Fibroblast of skin of right biceps (primary cell): Measurements from ENCODE around the gene NEGR1.
A peak's percentile ranks its signal among the peaks of the same experiment; 100 is the strongest.

Source experiments
- DNase-seq: peaks from one replicate; pipeline ENCODE4 v3.0.0-alpha.2; 2013

The NEGR1 gene

DNA sequence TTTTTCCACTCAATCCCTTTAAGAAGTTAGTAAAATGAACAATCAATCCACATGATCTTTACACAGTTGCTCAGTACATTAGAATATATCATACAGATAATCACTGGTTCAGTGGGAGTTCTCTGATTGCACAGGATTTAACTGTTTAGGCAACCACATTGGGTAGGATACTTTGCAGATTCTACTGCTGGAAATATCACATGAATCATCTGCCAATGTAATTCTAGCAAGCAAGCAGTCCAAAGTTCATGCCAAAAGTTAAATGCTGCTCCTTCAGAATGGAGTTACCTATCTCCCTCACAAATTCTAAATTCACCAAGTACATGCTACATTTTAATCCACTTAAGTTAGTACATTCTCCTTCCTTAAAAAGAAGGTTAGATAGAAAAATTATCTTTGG, 52.4 kb downstream of the NEGR1 start:
- peak; percentile 20 for DNase-seq

DNA sequence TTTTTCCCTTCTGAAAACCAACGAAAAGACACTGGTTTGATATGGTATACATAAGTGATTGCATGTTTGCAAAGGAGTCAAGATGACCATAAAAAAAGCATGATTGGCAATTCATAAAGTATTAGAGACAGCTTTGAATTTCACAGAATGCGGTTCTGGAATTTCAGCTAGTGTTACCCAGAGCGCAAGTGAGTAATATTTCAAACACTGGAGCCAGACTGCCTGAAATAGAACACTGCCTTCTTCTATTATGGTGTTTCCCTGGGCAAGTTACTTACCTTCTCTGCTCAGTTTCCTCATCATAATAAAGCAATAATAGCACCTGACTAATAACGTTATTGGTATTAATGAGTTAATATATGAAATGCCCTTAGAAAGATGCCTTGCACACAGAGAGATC, 54.7 kb downstream of the NEGR1 start:
- no peak for DNase-seq

DNA sequence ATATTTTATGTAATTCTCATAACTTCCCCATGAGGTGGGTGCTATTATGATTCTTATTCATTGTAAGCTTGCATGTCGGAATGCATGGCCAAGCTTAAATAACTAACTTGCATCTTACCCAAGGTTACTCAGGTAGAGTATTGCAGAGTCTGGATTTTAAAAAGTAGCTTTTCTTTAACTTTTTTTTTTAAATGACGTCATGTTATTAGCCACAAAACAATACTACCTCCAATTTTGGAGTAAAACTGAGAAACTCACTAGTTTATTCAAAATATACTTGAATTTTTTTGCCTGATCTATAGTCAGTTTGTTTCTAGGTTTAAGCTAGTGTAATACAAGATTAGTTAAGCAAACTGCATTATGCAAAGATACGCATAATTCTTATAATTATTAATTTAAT, 57.8 kb downstream of the NEGR1 start:
- DNase-seq, result no peak

DNA sequence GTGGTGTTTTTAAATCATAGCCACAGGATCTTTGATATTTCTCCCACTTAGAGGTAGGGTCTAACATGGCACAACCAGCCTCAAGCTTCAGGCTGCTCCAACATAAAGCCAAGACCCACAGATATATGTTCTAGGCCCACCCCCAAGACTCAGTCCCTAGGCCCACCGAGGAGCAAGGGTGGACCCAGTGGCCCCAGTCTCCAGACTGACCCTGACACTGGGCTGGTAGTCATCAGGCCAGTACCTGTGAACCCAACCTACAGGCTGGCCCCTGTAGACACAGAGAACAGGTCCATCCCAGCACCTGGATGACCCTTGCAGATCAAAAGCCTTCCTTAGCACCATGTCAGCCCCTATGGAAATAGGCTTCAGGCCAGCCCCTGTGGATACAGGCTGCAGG, 60.5 kb downstream of the NEGR1 start:
- DNase-seq, result no peak

DNA sequence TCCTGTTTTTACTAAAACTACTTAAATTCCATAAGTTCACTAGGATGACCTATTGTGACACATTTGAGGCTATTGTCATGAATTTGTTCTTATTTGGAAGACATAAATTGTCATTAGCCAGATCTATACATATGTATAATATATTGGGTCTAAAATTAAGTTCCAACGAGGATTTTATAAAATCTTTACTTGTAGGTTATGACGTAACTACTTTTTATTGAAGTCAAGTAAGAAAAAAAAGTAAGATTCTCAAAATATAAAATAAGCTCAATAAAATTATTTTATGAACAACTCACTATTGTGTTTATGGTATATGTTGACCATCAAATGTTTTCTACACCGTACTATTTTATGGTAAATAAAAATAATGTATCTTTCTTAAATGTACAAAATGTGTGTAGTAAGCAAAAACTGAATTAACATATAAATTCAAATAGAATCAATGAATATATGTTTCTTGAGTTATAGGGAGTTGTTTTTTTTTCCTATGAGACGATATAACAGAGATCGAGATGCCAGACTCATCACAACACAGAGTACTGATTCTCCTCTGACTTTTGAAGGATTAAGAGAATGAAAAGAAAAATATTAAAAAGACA, 64.1 kb downstream of the NEGR1 start:
- no peak for DNase-seq

DNA sequence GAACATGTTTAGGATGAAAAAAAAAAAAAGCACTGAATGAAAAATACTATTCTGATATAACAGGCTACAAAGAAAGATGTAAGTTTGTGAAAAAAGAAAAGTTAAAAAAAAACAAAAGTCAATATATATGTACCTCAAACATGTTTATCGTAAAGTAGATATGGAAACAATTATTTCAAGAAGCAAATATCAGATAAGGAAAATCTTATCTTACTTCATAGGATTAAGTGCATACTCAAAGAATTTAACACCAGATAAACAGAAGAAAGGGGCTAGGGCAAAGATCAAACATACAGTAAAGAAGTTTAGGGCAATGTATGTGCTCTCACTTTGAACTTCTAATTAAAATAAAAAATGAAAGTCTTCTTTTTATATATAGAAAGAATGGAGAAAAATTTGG, 75.3 kb downstream of the NEGR1 start:
- no peak for DNase-seq

DNA sequence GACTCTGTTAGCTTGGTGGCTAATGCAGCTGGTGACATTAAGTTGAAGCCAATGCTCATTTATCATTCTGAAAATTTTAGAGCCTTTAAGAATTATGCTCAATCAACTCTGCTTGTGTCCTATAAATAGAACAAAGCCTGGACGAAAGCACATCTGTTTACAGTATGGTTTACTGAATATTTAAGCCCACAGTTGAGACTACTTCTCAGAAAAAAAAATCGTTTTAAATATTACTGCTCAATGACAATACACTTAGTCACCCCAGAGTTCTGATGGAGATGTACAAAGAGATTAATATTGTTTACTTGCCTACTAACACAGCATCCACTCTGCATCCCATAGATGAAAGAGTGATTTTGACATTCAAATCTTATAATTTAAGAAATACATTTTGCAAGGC, 79.6 kb downstream of the NEGR1 start:
- DNase-seq, result peak; percentile 8

DNA sequence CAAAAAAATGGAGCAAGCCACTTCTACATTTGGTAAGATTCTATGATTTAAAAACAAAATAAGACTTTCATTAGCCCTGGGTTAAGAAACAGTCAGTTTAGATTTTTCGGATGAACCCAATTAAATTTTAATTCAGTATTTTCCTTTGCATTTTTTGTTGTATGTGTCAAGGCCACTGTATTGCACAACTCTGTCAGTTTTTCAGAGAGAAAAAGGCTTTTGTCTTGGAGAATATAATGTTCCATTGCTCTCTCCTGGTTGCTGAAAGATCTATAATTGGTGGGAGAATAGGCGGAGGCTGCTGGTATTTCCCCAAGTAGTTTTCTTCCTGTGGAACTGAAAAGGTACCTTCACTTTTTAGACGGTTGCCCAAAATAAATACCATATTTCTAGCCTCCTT, 84.6 kb downstream of the NEGR1 start:
- no peak for DNase-seq

DNA sequence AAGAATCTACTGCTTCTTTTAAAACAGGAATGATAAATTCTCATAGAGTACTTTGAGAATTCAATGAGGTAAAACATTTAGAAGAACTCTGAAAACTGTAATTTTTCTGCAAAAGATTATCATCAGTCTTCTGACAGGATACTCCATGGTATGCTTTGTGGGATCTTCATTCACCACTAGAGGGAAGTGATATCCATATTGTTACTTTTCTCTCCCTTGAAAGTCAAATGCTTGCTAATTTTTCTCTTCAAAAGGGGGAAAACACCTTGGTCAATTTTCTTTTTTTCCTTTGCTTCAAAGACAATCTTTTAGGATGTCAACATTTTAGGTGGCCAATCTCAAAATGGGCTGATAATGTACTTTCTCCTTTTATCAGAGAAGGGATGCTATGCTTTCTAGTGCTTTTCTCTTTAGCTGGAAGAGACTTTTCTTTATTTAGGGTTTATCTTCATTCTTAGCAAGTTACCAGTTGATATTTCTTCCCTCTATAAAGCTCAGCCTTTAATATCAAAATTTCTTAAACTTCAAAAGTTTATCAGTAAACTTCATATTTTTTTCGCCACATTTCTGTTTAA, 95.5 kb downstream of the NEGR1 start:
- DNase-seq, result peak; percentile 22

DNA sequence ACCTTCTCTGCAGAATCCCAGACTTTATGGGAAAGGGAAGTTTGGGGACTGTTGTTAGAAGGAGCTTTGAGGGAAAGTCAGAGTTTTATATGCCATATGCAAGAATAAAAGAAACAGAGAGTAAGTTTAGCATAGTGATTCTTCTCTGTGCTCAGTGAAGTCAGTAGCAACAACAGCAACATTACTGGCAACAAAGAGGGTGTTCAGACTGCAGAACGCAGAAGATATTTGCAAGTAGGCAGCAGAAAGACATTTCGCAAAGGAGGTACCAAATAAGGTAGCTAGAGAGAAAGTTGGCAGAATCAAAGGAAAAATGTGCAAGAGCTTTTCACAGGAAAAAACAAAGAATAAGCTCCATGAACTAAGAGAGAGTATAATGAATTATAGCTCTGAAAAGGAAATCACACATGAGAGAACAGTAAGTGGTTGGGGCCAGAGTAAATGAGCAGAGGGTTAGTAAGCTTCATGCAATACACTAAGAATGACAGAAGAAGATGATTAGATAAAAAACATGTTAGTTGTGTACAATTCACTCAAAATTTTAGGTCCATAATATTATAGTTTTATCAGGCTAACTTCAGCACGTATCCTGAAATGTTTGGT, 98.1 kb downstream of the NEGR1 start:
- DNase-seq, result no peak

DNA sequence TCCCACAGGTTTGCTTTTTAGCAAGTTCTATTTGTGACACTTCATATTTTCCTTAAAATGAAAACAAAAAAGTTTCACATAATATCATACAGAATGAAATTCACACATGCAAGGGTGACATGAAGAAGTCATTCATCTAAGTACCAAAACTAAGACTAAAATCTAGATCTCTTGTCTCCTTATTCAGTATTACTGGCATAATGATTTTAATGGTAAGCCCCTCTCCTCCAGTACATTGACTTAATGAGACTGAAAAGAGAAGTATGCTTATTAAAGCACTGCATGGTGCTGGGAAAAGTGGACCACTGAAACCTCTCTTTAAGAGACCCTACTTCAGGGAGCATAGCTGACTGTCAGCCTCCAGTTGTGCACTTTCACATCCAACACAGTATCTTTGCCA, 99.5 kb downstream of the NEGR1 start:
- no peak for DNase-seq

DNA sequence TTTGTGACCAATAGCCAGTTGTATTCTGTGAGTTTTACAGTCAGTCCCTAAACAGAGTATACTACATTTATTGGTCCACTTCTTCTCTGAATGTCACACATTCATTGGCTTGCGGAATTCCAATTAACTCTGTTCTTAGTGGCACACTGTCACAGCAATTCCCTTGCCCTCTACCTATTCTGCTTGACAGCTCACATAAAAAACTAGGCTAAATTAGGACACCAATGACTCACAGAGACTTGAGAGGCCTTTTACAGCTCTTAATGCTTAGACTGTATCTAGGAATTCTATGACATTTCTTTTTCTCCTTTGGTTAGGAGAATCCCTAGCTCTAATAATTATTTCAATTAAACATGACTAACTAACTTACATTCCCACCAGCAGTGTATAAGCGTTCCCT, 104.1 kb downstream of the NEGR1 start:
- peak; percentile 24 for DNase-seq

DNA sequence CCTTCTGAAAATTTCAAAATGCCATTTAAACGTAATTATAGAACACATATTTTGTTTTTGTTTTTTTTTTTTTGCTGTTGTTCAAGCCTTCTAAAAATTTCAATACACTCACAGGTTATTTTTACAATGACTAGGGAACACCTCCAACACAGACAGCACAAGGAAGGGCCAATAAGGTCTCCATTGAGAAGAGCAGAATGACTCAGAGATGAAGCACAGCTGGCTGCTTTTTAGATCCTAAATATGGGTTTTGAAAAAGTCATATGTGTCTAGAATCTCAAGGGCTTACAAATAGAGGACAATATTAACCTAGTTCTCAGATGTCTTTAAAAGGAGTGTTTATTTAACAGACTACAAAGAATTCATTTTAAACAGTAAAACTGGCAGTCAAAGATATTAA, 104.6 kb downstream of the NEGR1 start:
- peak; percentile 12 for DNase-seq

DNA sequence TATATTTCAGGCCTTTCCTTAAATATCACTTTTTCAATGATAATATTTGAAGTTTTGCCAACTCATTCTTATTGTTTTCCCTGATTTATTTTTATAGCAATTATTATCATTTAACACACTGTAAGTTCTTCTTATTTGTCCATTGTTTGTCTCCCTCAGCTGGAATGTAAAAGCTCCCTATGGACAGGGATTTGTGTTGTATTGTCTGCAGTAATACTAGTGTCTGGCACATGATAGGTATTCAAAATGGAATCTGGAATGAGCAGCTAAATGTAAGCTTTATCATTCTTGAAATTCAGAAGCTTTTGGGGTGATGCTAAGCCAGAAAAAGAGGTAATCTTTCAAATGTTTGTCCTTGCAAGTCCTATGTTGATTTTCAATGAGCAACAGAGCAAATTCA, 112.1 kb downstream of the NEGR1 start:
- no peak for DNase-seq

DNA sequence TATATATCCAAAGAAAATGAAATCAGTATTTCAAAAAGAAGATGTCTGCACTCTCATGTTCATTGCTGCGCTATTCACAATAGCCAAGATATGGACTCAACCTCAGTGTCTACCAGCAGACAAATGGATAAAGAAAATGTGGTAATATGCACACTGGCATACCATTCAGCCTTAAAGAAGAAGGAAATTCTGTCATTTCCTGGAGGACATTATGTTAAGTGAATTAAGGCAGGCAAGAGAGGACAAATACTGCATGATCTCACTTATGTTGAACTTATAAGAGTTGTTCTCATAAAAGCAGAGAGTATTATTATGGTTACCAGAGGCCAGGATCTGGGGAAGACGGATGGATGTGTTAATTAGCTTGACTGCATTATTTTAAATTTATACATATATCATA, 115.9 kb downstream of the NEGR1 start:
- no peak for DNase-seq

DNA sequence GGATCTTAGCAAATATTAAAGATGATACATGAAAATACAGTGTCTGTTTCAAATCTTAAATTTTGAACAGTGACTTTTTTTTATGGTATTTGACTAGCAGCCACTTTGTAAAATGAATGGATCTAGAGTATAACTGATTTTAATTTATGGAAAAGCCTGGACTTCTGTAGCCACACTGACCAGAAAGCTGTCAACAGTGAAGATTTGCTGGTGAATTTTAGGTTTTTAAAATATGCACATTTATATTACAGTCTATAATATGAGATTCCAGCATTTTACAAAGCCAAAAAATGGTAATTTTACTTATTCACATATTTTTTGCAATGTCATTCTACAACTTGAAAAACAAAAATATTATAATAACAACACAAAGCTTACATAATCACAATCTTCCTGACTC, 131.8 kb downstream of the NEGR1 start:
- no peak for DNase-seq

DNA sequence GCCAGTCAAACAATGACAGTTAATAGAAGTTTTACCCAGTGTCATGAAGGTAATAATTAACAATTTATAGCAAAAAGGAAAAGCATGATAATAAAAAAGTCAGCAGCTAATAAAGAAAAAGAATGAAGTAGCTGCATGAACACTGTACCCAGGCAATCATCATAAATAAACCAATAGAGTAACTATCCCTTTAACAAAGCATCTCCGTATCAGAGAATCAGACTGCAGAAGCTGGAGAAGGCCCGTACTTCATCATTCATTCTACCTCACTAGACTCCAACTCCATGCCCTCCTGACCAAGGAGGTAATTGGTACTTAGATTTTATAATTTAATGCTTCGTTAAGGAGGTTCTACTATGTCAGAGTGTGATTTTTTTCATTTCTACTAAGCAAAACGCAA, 140.5 kb downstream of the NEGR1 start:
- no peak for DNase-seq

DNA sequence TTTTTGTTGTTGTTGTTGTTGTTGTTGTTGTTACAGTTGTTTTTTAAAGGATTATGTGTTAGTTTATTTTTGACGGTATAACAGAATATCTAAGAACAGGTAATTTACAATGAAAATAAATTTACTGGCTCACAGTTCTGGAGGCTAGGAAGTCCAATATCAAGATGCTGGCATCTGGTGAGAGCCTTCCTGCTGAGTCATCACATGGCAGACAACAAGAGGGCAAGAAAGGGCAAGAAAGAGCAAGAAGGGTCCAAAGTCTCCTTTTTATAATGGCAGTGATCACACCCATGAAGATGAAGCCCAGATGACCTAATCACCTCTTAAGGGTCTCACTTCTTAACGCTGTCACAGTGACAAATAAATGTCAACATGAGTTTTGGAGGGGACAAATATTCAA, 142.1 kb downstream of the NEGR1 start:
- DNase-seq, result no peak

DNA sequence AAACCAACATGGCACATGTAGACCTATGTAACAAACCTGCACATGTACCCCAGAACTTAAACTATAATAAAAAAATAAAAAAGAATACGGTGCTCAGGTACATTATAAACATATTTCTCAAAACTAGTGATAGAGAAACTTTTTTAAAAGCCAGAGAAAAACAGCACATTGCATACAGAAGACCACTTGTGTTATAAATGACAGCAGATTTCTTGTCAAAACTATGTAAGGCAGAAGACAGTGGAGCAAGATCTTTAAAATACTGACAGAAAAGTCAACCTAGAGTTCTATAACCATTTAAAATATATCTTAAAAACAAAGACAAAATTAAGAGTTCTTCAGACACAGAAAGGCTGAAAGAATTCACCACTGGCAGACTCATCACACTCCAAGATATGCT, 144.7 kb downstream of the NEGR1 start:
- no peak for DNase-seq

DNA sequence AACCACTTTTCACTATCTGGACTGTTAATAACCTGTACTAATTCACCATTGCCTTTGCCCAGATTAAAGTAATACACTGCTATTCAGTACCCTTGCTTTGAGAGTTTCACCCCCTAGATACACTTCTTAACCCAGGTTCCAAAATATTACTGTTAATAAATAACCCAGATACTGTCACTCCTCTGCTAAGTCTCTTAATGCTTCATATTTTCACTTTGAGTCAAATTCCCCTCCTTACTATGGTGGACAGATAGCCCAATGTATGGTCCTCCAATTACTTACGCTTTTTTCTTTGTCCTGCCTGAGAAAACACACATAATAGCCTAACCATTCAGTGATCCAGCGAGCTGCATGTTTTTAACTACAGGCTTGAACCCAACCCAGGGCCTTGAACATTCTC, 152.5 kb downstream of the NEGR1 start:
- DNase-seq, result no peak

DNA sequence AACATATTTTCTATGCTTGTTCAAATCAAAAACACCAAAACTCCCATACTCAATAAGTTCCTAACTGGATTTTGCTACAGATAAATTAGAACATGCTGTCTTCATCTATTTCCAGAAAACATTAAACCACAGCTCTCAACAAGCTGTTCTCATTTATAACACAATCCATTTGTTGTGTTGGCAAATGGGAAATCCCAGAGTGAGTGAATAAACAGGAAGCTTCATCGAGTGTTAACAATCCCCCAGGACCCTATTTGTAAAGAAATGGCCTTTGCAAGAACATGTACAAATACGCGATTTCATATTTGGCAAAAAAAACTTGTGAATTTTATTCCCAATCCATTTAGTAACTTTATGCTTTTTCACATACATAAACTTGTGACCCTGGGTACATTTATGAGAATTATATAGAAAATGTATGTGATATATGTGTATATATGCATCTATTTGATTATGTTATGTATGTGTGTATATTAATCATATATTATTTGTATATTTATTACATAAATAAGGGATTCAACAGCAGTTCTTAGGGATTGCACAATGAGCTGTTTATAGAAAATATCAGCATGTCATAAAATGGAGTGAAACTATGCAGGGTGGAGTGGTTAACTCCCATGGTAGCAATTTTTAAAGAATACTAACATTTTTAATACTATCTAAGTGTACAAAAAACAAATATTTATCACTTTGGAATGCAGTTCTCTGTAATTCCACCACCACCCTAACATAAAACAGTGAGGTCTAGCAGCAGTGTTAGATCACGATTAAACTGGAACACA, 160.0 kb downstream of the NEGR1 start:
- peak; percentile 2 for DNase-seq

DNA sequence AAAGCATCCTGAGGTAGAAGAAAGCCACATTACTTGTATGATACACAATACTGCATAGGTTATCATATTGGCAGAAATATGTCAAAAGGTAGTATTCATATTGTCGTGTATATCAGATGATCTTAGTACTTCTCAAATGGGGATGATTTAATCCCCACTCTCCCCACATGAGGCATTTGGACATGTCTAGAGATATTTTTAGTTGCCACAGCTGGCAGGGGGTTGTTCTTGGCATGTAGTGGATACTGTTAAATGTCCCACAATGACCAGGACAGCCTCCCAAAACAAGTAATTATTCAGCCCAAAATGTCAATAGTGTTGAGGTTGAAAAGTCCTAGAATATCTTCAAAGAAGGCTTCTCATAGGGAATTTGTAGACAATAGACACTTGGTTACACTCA, 162.8 kb downstream of the NEGR1 start:
- no peak for DNase-seq

DNA sequence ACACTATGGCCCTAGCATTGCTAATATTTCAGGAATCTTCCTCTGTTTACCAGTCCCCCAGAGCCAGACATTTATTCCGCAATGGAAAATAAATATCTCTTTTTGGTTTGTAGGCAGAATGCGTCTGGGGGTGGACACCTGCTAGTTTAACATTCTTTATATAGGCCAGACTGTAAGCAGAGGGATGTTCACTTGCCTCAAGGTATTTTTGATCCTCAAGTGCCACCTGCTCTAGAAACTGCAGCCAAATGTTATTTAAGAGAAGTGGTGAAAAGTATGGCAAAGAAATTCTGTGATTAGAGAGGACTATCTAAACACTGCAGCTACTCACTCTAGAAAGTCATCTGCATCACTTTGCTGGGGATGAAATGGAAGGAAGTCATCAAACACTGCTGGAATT, 164.7 kb downstream of the NEGR1 start:
- no peak for DNase-seq

DNA sequence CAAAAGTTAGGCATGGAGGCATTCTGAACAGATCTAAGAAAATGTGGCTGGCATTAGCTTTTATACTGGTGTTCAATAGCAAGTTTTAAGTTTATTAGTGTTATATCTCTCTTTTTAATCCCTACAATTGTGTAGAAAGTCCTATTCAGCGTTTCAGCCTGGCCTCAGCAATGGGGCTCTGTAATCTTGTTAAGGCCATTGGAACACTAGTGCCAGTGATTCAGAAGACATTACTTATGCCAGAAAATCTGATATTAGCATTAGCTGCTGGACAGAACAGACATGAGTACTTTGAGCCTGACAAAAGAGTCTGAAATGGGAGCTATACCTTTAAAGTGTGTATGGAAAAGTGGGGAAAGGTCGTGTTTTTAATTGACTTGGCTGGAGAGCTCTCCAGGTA, 167.0 kb downstream of the NEGR1 start:
- no peak for DNase-seq
